SK-N-SH (cell line): ENCODE measurements around the gene LDAH.

Experiments used
- EZH2phosphoT487 ChIP-seq: fragments of 200-600 bp; sonication (generic); IDR thresholded peaks from 2 replicates; pipeline ENCODE4 v1.6.1; 2017; ENCODE audit warnings: low read depth, mixed run types, mild to moderate bottlenecking, antibody characterized with exemption, moderate library complexity, borderline replicate concordance
- SIN3A ChIP-seq: IDR thresholded peaks from 2 replicates; pipeline ENCODE4 v1.6.1; 2012; ENCODE audit warnings: low read depth, mild to moderate bottlenecking, low read length, moderate library complexity, borderline replicate concordance
- SMC3 ChIP-seq: IDR thresholded peaks from 2 replicates; pipeline ENCODE4 v1.6.1; 2012; ENCODE audit warnings: low read depth, low read length, improper control_type of control experiment
- TF ChIP-seq, protein P1 (sequence below): fragments of 150-350 bp; IDR thresholded peaks from 2 replicates; pipeline ENCODE4 v1.6.1; 2016; ENCODE audit warnings: mild to moderate bottlenecking, low read depth, low read length
- TF ChIP-seq, protein P2 (sequence below): fragments of 200-600 bp; sonication (generic); IDR thresholded peaks from 2 replicates; pipeline ENCODE4 v1.6.1; 2017; ENCODE audit warnings: antibody characterized with exemption, mild to moderate bottlenecking, moderate library complexity

DNA sequence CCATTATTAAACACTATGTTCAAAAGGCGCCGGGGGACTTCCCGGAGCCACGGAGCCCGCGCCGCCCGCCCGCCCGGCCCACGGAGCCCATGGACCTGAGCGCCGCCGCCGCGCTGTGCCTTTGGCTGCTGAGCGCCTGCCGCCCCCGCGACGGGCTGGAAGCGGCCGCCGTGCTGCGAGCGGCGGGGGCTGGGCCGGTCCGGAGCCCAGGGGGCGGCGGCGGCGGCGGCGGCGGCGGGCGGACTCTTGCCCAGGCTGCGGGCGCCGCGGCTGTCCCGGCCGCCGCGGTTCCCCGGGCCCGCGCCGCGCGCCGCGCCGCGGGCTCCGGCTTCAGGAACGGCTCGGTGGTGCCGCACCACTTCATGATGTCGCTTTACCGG, 155.8 kb downstream of the LDAH start:
- TF ChIP-seq, protein P1, sequence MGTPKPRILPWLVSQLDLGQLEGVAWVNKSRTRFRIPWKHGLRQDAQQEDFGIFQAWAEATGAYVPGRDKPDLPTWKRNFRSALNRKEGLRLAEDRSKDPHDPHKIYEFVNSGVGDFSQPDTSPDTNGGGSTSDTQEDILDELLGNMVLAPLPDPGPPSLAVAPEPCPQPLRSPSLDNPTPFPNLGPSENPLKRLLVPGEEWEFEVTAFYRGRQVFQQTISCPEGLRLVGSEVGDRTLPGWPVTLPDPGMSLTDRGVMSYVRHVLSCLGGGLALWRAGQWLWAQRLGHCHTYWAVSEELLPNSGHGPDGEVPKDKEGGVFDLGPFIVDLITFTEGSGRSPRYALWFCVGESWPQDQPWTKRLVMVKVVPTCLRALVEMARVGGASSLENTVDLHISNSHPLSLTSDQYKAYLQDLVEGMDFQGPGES = no peak
- TF ChIP-seq SIN3A (no peak), SMC3 (no peak), EZH2phosphoT487 (no peak)
- TF ChIP-seq, protein P2, sequence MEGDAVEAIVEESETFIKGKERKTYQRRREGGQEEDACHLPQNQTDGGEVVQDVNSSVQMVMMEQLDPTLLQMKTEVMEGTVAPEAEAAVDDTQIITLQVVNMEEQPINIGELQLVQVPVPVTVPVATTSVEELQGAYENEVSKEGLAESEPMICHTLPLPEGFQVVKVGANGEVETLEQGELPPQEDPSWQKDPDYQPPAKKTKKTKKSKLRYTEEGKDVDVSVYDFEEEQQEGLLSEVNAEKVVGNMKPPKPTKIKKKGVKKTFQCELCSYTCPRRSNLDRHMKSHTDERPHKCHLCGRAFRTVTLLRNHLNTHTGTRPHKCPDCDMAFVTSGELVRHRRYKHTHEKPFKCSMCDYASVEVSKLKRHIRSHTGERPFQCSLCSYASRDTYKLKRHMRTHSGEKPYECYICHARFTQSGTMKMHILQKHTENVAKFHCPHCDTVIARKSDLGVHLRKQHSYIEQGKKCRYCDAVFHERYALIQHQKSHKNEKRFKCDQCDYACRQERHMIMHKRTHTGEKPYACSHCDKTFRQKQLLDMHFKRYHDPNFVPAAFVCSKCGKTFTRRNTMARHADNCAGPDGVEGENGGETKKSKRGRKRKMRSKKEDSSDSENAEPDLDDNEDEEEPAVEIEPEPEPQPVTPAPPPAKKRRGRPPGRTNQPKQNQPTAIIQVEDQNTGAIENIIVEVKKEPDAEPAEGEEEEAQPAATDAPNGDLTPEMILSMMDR = no peak
